Measurements from ENCODE around the gene MEX3D. TPM values are rescaled to one million over a fixed set of nuclear protein-coding genes. Genes with fewer than 3 reads are reported as not detected.

MEX3D gene
- total RNA-seq, 1 experiment from 2014 or later = 69.2 TPM

DNA sequence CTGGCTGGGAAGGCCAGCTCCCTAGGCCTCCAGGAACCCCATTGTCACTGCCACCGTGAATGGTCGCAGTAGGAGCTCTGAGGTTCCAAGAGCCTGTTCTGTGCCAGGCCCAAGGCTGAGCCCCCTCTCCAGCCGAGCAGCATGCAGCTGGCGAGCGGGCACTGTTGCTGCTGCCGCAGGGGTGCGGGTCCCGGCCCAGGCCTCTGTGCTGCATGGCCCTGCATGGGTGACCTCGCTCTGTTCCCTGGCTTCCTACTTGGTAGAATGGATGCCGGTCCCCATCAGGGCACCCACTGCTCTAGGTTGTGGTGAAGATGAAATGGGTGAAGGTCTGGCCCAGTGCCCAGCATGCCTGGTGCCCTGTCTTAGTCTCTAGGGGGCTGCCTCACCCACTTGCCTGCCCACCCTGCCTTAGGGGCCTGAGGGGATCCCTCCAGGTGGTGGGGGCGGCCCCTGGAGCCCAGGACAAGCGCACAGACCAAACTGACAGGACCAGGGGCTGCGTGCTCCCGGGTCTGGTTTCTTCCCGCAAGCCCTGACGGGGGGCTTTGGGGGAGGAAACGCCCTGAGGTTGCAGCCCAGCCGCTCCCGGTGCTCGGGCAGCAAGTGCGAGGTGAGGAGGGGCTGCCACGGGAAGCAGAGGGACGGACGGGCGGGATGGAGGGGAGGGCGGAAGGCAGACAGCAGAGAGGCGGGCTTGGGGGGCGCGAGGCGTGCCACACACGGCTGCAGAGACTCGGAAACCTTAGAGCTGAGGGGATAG lies 45.9 kb upstream of the MEX3D start:
- CTCF ChIA-PET = no interaction called here
- Histone ChIP-seq H2AFZ (ENCODE audit: low read depth, low read length, poor library complexity, severe bottlenecking) (no peak overlapping the region), H3K9me3 (ENCODE audit: control insufficient read depth in 1 of 2, insufficient read depth in 1 of 2, low read depth in 1 of 2, low read length in 2 of 2) (no peaks in the 10 kb centered on the region), H3K4me2 (ENCODE audit: low read length) (no peak overlapping the region), H3K9me2 (ENCODE audit: insufficient read depth) (no peaks in the 10 kb centered on the region), H3K36me3 (ENCODE audit: control insufficient read depth in 1 of 2, insufficient read depth in 2 of 2, low read length in 2 of 2) (peaks cover 35 to 39% of the 10 kb centered on the region in 2 experiments; a peak in 3 of 4 replicates), H3K4me1 (ENCODE audit: control insufficient read depth in 1 of 2, insufficient read depth in 2 of 2, low read length in 2 of 2) (peaks cover 0 to 10% of the 10 kb centered on the region in 2 experiments; a peak in 1 of 4 replicates), H4K20me1 (ENCODE audit: insufficient read depth) (no peaks in the 10 kb centered on the region), H3K4me3 (replicated peaks in 1 of 2; ENCODE audit: low read depth in 1 of 2, low read length in 2 of 2) (no peak overlapping the region), H3K79me2 (ENCODE audit: insufficient read depth, low read length) (peaks cover 11% of the 10 kb centered on the region; the same call in 1 of the 2 replicates), H3K27me3 (ENCODE audit: insufficient read depth, low read length) (no peaks in the 10 kb centered on the region), H3K9ac (ENCODE audit: low read length) (no peak overlapping the region), H3K27ac (ENCODE audit: low read depth, low read length) (no peak overlapping the region)
- BruUV-seq (replicated peaks) = no TSS peak
- POLR2A ChIA-PET = no interaction called here
- ATAC-seq = no peak
- no peak for DNase-seq (ENCODE audit: low read depth, low spot score)
- RAD21 ChIA-PET (ENCODE audit: low non-redundant PET in 1 of 2, low total read pairs in 2 of 2, uncharacterized antibody in 2 of 2, unreplicated experiment in 2 of 2) = no interaction called here
- TF ChIP-seq POLR2A (IDR thresholded peaks at IDR 0.05; ENCODE audit: borderline replicate concordance, extremely low read depth, insufficient read depth, insufficient read length) = no peak
- no peak for TF ChIP-seq RAD21 (IDR thresholded peaks at IDR 0.05; ENCODE audit: low read depth)
- no peak for TF ChIP-seq YY1 (IDR thresholded peaks at IDR 0.05; ENCODE audit: extremely low read depth, insufficient replicate concordance, low read depth, low read length)
- TF ChIP-seq FOSL1 (IDR thresholded peaks at IDR 0.05; ENCODE audit: low read depth) = no peak
- TF ChIP-seq JUND (IDR thresholded peaks at IDR 0.05) = no peak
- no peak for TF ChIP-seq ZFX (IDR thresholded peaks at IDR 0.05)
- TF ChIP-seq CBX3 (IDR thresholded peaks at IDR 0.05; ENCODE audit: low read depth) = no peak
- intact Hi-C loops (cut with micrococcal nuclease) = no loop called here

DNA sequence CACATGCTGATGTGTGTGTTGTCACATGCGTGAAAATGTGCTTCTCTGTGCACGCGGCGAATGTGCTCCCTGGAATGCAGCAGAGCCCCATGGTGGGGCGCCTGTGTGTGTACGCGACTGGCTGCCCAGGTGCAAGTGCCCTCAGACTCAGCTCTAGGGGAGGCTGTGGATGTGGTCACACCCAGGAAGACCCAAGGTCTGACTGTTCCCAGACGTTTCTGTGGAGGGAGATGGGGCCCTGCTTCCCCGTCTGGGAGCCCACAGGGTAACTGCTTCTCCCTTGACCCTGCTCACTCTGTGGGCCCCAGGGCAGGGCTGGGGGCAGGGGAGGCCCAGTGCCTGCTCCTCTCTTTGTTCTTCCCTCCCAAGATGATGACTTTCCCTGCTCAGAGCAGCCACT lies 45.0 kb upstream of the MEX3D start:
- peaks cover 3 to 13% of the 10 kb centered on the region in 2 experiments; a peak in 3 of 4 replicates for H3K4me1 ChIP-seq (ENCODE audit: control insufficient read depth in 1 of 2, insufficient read depth in 2 of 2, low read length in 2 of 2)
- no peaks in the 10 kb centered on the region for H3K9me2 ChIP-seq (ENCODE audit: insufficient read depth)
- DNase-seq (ENCODE audit: low read depth, low spot score) = no peak
- no peak overlapping the region for H2AFZ ChIP-seq (ENCODE audit: low read depth, low read length, poor library complexity, severe bottlenecking)
- RAD21 ChIA-PET (ENCODE audit: low non-redundant PET in 1 of 2, low total read pairs in 2 of 2, uncharacterized antibody in 2 of 2, unreplicated experiment in 2 of 2) = no interaction called here
- no peaks in the 10 kb centered on the region for H3K9me3 ChIP-seq (ENCODE audit: control insufficient read depth in 1 of 2, insufficient read depth in 1 of 2, low read depth in 1 of 2, low read length in 2 of 2)
- H3K27me3 ChIP-seq (ENCODE audit: insufficient read depth, low read length) = no peaks in the 10 kb centered on the region
- no peak overlapping the region for H3K9ac ChIP-seq (ENCODE audit: low read length)
- TF ChIP-seq CEBPB (IDR thresholded peaks at IDR 0.05; ENCODE audit: low read depth) (no peak), SRF (IDR thresholded peaks at IDR 0.05; ENCODE audit: low read depth) (no peak), SP1 (IDR thresholded peaks at IDR 0.05; ENCODE audit: low read depth) (no peak), FOSL1 (IDR thresholded peaks at IDR 0.05; ENCODE audit: low read depth) (no peak), RAD21 (IDR thresholded peaks at IDR 0.05; ENCODE audit: low read depth) (no peak), JUND (IDR thresholded peaks at IDR 0.05) (no peak), ZNF274 (IDR thresholded peaks at IDR 0.05; ENCODE audit: low read depth, low read length) (no peak), POLR2A (IDR thresholded peaks at IDR 0.05; ENCODE audit: borderline replicate concordance, extremely low read depth, insufficient read depth, insufficient read length) (no peak), EZH2phosphoT487 (IDR thresholded peaks at IDR 0.05; ENCODE audit: borderline replicate concordance) (no peak), EZH2 (IDR thresholded peaks at IDR 0.05) (no peak), POLR2AphosphoS5 (IDR thresholded peaks at IDR 0.05; ENCODE audit: low read depth, low read length) (no peak), ZFX (IDR thresholded peaks at IDR 0.05) (no peak), YY1 (IDR thresholded peaks at IDR 0.05; ENCODE audit: extremely low read depth, insufficient replicate concordance, low read depth, low read length) (no peak)
- TF ChIP-seq, protein P1, sequence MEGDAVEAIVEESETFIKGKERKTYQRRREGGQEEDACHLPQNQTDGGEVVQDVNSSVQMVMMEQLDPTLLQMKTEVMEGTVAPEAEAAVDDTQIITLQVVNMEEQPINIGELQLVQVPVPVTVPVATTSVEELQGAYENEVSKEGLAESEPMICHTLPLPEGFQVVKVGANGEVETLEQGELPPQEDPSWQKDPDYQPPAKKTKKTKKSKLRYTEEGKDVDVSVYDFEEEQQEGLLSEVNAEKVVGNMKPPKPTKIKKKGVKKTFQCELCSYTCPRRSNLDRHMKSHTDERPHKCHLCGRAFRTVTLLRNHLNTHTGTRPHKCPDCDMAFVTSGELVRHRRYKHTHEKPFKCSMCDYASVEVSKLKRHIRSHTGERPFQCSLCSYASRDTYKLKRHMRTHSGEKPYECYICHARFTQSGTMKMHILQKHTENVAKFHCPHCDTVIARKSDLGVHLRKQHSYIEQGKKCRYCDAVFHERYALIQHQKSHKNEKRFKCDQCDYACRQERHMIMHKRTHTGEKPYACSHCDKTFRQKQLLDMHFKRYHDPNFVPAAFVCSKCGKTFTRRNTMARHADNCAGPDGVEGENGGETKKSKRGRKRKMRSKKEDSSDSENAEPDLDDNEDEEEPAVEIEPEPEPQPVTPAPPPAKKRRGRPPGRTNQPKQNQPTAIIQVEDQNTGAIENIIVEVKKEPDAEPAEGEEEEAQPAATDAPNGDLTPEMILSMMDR (IDR thresholded peaks at IDR 0.05 in 2 of 3, conservative IDR thresholded peaks at IDR 0.05 in 1 of 3; ENCODE audit: borderline replicate concordance in 1 of 3, insufficient read depth in 1 of 3, low read depth in 2 of 3, low read length in 2 of 3) = no peak
- TF ChIP-seq, protein P2, sequence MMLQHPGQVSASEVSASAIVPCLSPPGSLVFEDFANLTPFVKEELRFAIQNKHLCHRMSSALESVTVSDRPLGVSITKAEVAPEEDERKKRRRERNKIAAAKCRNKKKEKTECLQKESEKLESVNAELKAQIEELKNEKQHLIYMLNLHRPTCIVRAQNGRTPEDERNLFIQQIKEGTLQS (IDR thresholded peaks at IDR 0.05) = no peak
- intact Hi-C loops (cut with micrococcal nuclease) = no loop called here
- no peak overlapping the region for H3K4me3 ChIP-seq (replicated peaks in 1 of 2; ENCODE audit: low read depth in 1 of 2, low read length in 2 of 2)
- no TSS peak for BruUV-seq (replicated peaks)
- no peak for ATAC-seq
- H3K79me2 ChIP-seq (ENCODE audit: insufficient read depth, low read length) = peaks cover 11% of the 10 kb centered on the region; the same call in 1 of the 2 replicates
- H3K36me3 ChIP-seq (ENCODE audit: control insufficient read depth in 1 of 2, insufficient read depth in 2 of 2, low read length in 2 of 2) = peaks cover 35 to 36% of the 10 kb centered on the region in 2 experiments; a peak in 3 of 4 replicates
- H3K27ac ChIP-seq (ENCODE audit: low read depth, low read length) = no peak overlapping the region
- no peaks in the 10 kb centered on the region for H4K20me1 ChIP-seq (ENCODE audit: insufficient read depth)
- POLR2A ChIA-PET = no interaction called here
- H3K4me2 ChIP-seq (ENCODE audit: low read length) = no peak overlapping the region
- CTCF ChIA-PET = no interaction called here

Data from HCT116 (cell line).